ENCODE results near the gene LDB1.

GRCh38 chr10:102113261-102113955 is 6.8 kb downstream of the LDB1 start:
- TF ChIP-seq POLR2A (IDR thresholded peaks at IDR 0.05; ENCODE audit: low read length): no peak
- no peak for TF ChIP-seq GATA1 (IDR thresholded peaks at IDR 0.05; ENCODE audit: low read depth, low read length)
